ENCODE data around the gene C6orf15.

Gene C6orf15

DNA sequence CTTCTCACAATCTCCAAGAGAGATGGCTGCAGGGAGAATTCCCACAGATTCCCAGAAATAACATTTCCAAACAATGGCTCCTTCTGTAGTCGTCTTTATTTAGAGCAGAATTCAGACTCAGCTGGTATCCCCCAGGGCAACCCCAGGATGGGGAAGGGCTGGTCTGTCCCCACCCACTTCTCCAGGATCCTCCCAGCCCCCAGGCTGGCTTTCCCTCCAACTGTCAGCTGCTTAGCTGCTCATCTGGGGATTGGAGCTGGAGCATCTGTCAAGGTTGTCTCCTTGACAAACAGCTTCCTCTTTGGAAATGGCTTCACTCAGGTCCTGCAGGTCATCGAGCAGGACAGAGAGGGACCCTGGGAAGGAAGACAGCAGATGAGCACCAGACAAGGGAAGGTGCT is 30.0 kb upstream of the C6orf15 start:
- TF ChIP-seq CTCF (conservative IDR thresholded peaks at IDR 0.05) = no peak

DNA sequence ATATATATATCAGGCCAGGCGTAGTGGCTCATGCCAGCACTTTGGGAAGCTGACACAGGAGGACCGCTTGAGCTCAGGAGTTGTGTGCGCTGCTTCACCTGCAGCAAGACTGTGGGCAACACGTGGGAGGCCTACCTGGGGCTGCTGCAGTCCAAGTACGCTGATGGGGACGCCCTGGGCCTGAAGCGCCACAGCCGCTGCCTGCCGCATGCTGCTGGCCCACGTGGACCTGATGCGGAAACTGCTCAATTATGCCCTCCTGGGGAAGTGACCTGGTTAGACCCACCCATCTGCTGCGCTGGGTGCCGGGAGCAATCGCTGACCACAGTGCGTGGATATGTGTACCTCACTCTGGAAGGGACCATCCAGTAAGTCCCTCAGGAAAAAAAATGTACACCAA is 28.3 kb upstream of the C6orf15 start:
- no peak overlapping the region for H3K27ac ChIP-seq
- TF ChIP-seq CTCF (conservative IDR thresholded peaks at IDR 0.05) = no peak

More for the DNA sequence above, 30.0 kb upstream of the C6orf15 start:
- H3K27ac ChIP-seq = no peak overlapping the region

DNA sequence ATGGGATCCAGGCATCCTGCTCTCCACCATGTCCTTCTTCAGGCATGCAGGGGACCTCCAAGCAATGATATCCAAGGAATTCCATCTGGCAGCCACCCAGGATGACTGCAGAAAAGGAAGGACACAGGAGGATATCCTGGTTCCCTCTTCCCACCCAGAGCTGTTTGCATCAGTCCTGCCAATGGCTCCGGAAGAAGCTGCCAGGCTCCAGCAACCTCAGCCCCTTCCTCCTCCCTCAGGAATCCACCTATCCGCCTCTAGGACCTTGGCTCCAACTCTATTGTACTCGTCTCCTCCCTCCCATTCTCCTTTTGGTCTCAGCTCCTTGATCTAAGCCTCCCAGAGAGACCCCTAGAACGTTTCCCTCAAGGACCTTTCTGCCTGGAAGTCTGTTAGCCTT is 27.2 kb upstream of the C6orf15 start:
- no peak overlapping the region for H3K27ac ChIP-seq
- TF ChIP-seq CTCF (conservative IDR thresholded peaks at IDR 0.05) = no peak

DNA sequence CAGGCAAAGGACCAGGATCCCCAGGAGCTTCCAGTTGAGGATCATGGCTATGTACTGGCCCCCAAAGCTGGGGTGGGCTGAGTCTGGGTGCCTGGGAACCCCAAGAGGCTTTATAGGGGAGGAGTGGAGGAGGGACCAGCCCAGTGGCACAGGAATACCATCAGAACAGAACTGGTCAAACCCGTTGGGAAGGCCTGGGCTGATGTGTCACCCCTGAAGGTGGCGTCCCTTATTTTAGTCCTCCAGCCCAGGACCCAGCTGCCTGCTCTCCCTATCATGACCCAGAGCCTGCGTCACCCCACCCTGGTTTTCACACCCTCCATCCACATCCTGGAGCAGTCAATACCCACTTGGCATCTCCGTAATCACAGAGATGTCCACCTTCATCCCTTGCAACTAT is 26.6 kb upstream of the C6orf15 start, which contains the start of gene PSORS1C2:
Gene PSORS1C2, minus strand, starts transcription at position 85 of the 400 bp plus-strand sequence. Its CDS starts 40 bp downstream, at position 45.
- H3K27ac ChIP-seq = no peak within 1 kb of the TSS
- TF ChIP-seq CTCF (conservative IDR thresholded peaks at IDR 0.05) = no peak

- no peak overlapping the region for H3K27ac ChIP-seq
- no peak for TF ChIP-seq CTCF (conservative IDR thresholded peaks at IDR 0.05)
Measured at GRCh38 chr6:31135710-31136109, 23.3 kb upstream of the C6orf15 start.

- H3K27ac ChIP-seq = no peak overlapping the region
Measured at GRCh38 chr6:31132806-31133205, 20.4 kb upstream of the C6orf15 start.

GRCh38 chr6:31131595-31131994 is 19.2 kb upstream of the C6orf15 start:
- TF ChIP-seq CTCF (conservative IDR thresholded peaks at IDR 0.05) = no peak
- H3K27ac ChIP-seq = no peak overlapping the region

More at GRCh38 chr6:31132806-31133205, 20.4 kb upstream of the C6orf15 start:
- no peak for TF ChIP-seq CTCF (conservative IDR thresholded peaks at IDR 0.05)

All from VCaP (cell line).